GDM1 (cell line): ENCODE data around the gene FOXN3.
"Not testable (repeated sequence)": the region's sequence is repeated elsewhere in the genome, so short reads cannot be mapped to it uniquely, and the experiment has no call there.

Experiments
- DNase-seq: peaks from one replicate; lab custom pipeline; 2025; lab: John Stamatoyannopoulos, UW

The FOXN3 gene

GRCh38 chr14:89126461-89126860, 290.6 kb downstream of the FOXN3 start:
- no peak for DNase-seq

DNA sequence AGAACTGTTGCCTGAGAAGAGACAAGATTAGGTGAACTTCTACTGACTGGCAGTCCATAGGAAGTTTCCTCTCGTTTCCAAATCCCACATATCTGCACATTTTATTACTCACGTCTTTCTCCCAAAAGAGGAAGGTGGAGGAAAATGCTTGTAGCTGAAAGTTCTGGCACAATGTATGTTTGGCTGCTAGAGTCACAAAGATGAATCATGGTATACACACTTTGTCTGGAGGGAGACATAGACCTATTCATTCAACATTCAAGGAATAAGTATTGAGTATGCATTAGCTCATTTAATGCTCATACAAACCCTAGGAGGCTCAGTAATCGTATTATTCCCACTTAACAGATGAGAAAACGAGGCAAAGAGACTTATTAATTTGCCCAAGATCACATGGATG, 291.8 kb downstream of the FOXN3 start:
- no peak for DNase-seq

DNA sequence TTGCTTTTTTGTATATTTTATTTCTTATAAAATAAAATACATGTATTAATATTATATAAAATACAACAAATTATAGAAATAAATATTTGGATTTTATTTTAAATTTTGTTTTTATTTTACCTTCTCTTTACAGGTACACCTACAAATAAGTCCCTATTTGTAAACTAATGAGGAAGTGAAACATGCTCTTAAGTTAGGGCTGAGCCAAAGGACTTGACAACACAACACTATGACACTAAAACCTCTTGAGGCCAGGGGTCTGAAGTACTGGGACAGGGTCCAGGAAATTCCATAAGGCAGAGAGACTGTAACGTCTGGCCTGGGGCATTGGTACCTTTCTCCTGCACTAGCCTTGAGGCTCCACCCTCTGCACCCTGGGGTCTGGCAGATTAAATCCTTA, 293.2 kb downstream of the FOXN3 start:
- DNase-seq, result no peak

- DNase-seq, result no peak
Observed at GRCh38 chr14:89123215-89123614, 293.8 kb downstream of the FOXN3 start.

GRCh38 chr14:89121968-89122620, 294.9 kb downstream of the FOXN3 start:
- no peak for DNase-seq

GRCh38 chr14:89117012-89117411, 300.0 kb downstream of the FOXN3 start:
- no peak for DNase-seq

- no peak for DNase-seq
Observed at GRCh38 chr14:89114109-89114508, 302.9 kb downstream of the FOXN3 start.

DNA sequence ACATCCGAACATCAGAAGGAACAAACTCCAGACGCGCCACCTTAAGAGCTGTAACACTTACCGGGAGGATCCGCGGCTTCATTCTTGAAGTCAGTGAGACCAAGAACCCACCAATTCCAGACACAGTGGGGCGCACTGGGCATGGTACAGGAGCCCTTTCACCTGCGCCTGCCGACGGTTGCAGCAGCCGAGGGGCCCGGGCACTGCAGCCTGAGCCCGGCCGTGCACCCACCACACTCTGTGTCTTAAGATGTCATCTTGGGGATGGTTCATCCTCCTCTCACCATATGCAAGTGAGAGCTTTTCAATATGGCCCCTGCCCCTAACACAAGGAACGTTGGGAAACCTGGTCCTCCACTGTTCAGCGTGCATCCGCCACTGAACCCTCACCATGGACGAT, 304.3 kb downstream of the FOXN3 start:
- no peak for DNase-seq

DNA sequence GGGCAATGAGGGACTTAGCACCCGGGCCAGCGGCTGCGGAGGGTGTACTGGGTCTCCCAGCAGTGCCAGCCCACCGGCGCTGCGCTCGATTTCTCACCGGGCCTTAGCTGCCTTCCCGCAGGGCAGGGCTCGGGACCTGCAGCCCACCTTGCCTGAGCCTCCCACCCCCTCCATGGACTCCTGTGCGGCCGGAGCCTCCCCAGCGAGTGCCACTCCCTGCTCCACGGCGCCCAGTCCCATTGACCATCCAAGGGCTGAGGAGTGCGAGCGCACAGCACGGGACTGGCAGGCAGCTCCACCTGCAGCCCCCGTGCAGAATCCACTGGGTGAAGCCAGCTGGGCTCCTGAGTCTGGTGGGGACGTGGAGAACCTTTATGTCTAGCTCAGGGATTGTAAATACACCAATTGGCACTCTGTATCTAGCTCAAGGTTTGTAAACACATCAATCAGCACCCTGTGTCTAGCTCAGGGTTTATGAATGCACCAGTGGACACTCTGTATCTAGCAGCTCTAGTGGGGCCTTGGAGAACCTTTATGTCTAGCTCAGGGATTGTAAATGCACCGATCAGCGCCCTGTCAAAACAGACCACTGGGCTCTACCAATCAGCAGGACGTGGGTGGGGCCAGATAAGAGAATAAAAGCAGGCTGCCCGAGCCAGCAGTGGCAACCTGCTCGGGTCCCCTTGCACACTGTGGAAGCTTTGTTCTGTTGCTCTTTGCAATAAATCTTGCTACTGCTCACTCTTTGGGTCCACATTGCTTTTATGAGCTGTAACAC, 305.1 kb downstream of the FOXN3 start:
- not testable (repeated sequence) for DNase-seq

DNA sequence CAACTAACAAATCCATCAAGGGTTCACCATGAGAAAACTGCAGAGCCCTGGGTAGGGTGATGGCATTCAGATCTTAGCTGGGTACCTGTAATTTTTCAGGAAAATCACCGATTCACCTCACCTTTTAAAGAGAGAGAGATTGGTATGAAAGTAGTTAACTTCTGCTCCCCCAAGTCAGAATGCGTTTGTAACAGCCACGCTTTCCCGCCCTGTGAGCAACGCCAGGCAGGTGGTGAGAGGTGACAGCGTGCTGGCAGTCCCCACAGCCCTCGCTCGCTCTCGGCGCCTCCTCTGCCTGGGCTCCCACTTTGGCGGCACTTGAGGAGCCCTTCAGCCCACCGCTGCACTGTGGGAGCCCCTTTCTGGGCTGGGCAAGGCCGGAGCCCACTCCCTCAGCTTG, 305.8 kb downstream of the FOXN3 start:
- DNase-seq, result not testable (repeated sequence)

DNA sequence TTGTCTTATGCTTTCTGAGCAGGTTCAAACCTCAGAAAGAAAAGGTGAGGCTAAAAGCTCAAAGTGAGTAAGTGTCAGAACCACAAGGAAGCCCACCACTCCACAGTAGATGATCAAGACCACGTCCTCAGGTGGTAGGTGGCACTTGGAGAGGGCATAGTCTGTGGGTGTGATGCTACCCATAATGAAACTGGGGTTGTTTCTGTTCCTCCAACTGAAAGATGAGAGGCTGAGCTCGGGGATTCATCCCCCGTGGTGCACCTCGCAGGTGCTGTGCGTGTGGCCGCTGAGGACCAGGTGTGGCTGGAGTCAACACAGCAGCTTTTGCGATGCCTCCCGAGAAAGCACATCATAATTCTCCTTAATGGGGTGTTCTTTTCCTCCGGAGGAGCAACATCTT, 306.9 kb downstream of the FOXN3 start:
- DNase-seq, result no peak

DNA sequence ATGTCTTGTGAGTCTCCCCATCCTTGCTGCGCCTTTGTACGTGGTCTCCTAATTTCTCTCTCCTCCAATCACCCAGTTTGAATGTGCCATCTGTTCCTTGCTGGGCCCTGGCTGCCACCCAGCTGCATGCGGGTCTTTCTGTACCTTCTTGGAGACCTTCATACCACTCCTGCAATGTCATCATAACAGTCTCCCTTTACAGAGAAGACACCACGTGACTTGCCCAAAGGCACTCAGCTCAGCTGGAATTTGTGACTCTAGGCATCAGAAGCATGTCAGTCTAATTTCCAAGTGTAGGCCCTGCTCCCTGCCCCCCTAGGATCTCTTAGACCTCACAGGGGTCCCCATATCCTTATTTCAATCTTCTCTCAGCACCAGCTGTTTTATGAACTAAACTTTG, 308.4 kb downstream of the FOXN3 start:
- no peak for DNase-seq

DNA sequence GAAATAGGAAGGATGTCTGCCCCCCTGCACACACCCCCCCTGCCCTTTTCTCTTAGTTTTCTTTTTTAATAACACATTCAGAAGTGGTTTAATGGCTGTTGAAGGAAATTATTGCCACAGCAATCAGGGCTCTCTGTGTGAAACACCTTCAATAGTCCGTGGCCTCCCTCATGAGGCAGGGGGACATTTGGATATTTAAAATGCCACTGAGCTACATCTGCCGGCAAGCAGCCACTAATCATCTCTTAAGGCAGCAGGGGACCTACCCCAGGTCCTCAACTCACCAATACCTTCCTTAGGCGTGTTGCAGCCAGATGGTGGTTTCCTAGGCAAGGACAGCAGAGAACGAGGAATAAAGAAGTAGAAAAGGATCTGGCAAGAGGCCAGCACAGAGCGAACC, 309.4 kb downstream of the FOXN3 start:
- DNase-seq, result no peak
